ENCODE data around the gene CATSPERD.
"Not testable (repeated sequence)": the region's sequence is repeated elsewhere in the genome, so short reads cannot be mapped to it uniquely, and the experiment has no call there.

The CATSPERD gene

DNA sequence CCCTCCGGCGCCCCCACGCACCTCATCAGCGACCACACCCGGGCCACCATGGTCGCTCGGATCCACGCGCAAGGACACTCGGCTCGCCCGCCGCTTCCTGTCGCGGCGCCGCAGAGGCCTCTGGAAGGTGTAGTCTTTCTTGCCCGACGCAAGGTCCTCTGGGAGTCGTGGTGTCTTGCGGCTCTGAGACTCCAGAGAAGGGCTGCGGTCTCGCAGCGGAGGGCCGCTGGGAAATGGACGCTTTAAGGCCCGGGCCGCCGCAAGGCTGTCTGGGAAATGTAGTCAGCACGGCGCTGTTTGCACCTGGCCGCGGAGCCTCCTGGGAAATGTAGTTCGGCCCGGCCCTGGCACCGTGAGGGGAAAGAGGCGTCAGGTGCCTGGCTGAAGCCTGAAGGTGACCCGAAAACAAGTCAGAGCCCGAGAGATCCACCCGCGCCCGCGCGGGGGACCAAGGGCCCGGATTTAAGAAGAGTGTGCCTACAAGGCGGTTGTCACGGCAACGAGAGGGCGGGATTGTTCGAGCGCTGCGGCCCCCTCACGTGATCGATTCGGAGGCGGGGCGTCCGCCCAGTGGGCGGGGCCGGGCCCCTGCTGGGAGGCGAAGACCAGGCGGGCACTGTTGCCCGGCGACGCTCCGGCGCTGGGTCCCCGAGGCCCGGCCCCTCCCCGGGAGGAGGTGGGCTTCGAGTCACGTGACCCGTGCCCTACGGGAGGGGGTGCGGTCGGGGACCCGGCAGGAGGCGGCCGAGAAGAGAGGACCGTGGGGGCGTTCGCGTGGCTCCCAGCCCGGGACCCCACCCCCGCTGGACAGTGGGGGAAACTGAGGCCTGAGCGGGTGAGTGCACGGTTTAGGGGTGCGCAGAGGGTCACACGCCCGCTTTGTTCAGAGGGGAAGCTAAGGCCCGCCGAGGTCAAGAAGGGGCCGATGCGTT is 39.7 kb upstream of the CATSPERD start, which contains the start of the genes HSD11B1L and MICOS13:
Gene HSD11B1L, plus strand, starts transcription at position 591 of the 932 bp plus-strand sequence. CDS start 3,806 bp downstream, outside the sequence.
Gene MICOS13, minus strand, starts transcription at position 80 of the 932 bp plus-strand sequence. Its CDS starts 30 bp downstream, at position 50.
- peak within 1 kb of the TSS; percentile 90 for H3K27ac Mint-ChIP-seq

DNA sequence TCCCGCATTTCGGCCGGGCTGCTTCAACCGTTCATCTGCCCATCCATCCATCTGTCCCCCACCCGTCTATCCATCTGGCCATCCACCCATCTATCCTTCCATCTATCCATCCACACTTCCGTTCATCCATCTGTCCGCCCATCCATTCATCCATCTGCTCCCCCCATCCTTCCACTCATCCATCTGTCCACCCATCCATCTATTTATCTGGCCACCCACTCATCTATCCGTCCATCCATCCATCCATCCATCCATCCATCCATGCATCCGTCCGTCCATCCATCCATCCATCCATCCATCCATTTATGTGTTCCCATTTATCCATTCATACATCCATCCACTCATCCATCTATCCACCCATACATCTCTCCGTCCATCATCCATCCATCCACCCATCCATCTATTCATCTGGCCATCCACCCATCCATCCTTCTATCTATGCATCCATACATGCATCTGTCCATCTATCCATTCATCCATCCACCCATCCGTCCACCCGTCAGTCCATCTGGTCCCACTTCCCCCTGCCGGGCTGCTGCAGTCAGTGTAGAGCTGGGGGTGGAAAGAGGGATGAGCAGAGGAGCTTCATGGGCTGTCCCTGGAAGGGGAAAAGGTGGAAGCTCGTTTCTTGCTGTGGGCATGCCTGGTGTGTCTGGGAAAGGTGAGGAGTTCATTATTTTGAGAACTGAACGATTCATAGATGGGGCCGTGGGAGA is 38.9 kb upstream of the CATSPERD start:
- H3K27ac Mint-ChIP-seq = peak overlapping the region; percentile 70
- H3K4me1 Mint-ChIP-seq (ENCODE audit: low read depth) = peaks cover 19% of the 10 kb centered on the region
- H3K27me3 Mint-ChIP-seq (ENCODE audit: low read depth) = peaks cover 5% of the 10 kb centered on the region
- no peaks in the 10 kb centered on the region for H3K36me3 Mint-ChIP-seq (ENCODE audit: low read depth)
- H3K9me3 Mint-ChIP-seq = no peaks in the 10 kb centered on the region
- no peak for DNase-seq (ENCODE audit: low spot score)
- H3K4me3 Mint-ChIP-seq = peak overlapping the region; percentile 66

More for the DNA sequence above, 39.7 kb upstream of the CATSPERD start, which contains the start of the genes HSD11B1L and MICOS13:
- Mint-ChIP-seq H3K9me3 (no peaks in the 10 kb centered on the region), H3K36me3 (ENCODE audit: low read depth) (no peaks in the 10 kb centered on the region), H3K27me3 (ENCODE audit: low read depth) (peaks cover 5% of the 10 kb centered on the region), H3K4me3 (peak within 1 kb of the TSS; percentile 98), H3K4me1 (ENCODE audit: low read depth) (peaks cover 16% of the 10 kb centered on the region)
- DNase-seq (ENCODE audit: low spot score) = peak; percentile 98

DNA sequence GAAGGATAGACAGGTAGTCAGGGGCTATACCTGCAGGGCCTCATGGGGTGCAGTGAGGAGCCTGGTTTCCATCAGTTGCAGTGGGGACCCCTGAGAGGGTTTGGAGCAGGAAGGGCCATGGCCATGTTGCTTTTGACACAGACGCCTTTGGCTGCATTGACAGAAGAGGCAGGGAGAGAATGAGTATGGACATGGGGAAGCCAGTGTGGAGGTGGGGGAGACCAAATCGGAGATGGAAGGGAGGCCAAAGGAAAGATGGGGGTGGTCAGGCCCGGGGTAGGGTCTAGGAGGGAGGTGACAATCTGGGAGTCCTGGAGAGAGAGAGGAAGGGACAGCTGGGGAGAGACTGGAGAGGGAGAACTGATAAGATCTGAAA is 38.3 kb upstream of the CATSPERD start:
- Mint-ChIP-seq H3K4me3 (peak overlapping the region; percentile 66), H3K4me1 (ENCODE audit: low read depth) (peaks cover 20% of the 10 kb centered on the region), H3K9me3 (no peaks in the 10 kb centered on the region), H3K27me3 (ENCODE audit: low read depth) (peaks cover 5% of the 10 kb centered on the region), H3K27ac (peak overlapping the region; percentile 7), H3K36me3 (ENCODE audit: low read depth) (no peaks in the 10 kb centered on the region)
- no peak for DNase-seq (ENCODE audit: low spot score)

DNA sequence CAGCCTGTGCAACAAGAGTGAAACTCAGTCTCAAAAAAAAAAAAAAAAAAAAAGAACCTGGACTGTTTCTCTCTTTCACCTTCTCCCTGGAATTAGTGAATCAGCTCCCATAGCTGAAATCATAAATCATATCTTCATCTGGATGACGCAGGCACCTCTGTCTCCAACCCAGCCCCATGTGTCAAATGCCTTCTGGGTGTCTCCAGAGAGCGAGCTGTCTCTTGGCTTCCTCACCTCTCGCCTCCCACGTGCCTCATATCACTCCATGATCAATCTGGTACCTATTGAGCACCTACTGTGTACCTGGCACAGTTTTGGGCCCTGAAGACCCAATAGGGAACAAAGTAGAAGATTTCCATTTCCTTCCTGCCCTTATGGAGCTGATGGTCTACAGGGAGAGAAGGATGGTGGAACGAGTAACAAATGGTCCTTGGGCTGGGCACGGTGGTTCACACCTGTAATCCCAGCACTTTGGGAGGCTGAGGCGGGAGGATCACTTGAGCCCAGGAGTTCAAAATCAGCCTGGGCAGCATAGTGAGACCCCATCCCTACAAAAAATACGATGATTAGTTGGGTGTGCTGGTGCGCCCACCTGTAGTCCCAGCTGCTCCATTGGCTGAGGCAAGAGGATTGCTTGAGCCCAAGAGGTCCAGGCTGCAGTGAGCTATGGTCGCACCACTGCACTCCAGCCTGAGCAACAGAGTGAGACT is 37.1 kb upstream of the CATSPERD start:
- H3K4me1 Mint-ChIP-seq (ENCODE audit: low read depth) = peaks cover 20% of the 10 kb centered on the region
- H3K4me3 Mint-ChIP-seq = peak overlapping the region; percentile 16

DNA sequence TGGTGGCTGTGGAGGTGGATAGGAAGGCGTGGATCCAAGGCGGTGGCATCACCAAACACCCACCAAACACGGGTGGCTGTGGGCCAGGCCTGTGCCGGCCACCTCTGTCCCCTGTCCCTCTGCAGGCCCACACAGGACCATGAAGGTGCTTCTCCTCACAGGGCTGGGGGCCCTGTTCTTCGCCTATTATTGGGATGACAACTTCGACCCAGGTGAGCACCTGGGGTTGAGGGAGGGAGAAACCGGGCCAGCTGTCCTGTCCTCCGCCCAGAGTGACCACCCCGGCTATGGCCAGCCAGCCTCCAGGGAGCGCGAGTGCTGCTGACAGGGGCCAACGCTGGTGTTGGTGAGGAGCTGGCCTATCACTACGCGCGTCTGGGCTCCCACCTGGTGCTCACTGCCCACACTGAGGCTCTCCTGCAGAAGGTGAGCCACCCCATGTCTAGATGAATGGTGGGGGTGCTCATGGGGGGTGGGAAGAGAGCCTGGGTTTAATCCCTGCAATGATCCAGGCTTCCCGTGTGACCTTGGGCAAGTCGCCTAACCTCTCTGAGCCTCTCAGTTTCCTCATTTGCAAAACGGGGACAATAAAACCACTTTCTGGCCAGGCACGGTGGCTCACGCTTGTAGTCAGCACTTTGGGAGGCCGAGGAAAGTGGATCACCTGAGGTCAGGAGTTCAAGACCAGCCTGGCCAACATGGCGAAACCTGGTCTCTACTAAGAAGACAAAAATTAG is 35.6 kb upstream of the CATSPERD start:
- DNase-seq (ENCODE audit: low spot score) = no peak
- Mint-ChIP-seq H3K27ac (no peak overlapping the region), H3K9me3 (no peaks in the 10 kb centered on the region), H3K27me3 (ENCODE audit: low read depth) (peaks cover 5% of the 10 kb centered on the region), H3K36me3 (ENCODE audit: low read depth) (no peaks in the 10 kb centered on the region), H3K4me3 (no peak overlapping the region), H3K4me1 (ENCODE audit: low read depth) (peaks cover 18% of the 10 kb centered on the region)

More for the DNA sequence above, 37.1 kb upstream of the CATSPERD start:
- peaks cover 5% of the 10 kb centered on the region for H3K27me3 Mint-ChIP-seq (ENCODE audit: low read depth)
- H3K9me3 Mint-ChIP-seq = no peaks in the 10 kb centered on the region
- DNase-seq (ENCODE audit: low spot score) = no peak
- no peaks in the 10 kb centered on the region for H3K36me3 Mint-ChIP-seq (ENCODE audit: low read depth)
- H3K27ac Mint-ChIP-seq = no peak overlapping the region

DNA sequence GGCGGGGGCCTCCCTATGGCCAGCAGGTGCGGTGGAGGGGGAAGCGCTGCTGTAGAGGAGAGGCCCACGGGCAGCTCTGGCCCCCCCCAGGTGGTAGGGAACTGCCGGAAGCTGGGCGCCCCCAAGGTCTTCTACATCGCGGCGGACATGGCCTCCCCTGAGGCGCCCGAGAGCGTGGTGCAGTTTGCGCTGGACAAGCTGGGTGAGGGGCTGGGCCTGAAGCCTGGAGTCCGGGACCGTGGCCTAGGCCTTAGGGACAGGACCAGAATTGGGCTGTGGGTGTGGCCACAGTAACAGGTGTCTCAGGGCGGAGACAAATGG is 34.2 kb upstream of the CATSPERD start:
- Mint-ChIP-seq H3K9me3 (no peaks in the 10 kb centered on the region), H3K4me1 (ENCODE audit: low read depth) (peaks cover 20% of the 10 kb centered on the region), H3K36me3 (ENCODE audit: low read depth) (peaks cover 10% of the 10 kb centered on the region), H3K27me3 (ENCODE audit: low read depth) (peaks cover 3% of the 10 kb centered on the region), H3K27ac (peak overlapping the region; percentile 89), H3K4me3 (peak overlapping the region; percentile 86)
- DNase-seq (ENCODE audit: low spot score) = no peak

DNA sequence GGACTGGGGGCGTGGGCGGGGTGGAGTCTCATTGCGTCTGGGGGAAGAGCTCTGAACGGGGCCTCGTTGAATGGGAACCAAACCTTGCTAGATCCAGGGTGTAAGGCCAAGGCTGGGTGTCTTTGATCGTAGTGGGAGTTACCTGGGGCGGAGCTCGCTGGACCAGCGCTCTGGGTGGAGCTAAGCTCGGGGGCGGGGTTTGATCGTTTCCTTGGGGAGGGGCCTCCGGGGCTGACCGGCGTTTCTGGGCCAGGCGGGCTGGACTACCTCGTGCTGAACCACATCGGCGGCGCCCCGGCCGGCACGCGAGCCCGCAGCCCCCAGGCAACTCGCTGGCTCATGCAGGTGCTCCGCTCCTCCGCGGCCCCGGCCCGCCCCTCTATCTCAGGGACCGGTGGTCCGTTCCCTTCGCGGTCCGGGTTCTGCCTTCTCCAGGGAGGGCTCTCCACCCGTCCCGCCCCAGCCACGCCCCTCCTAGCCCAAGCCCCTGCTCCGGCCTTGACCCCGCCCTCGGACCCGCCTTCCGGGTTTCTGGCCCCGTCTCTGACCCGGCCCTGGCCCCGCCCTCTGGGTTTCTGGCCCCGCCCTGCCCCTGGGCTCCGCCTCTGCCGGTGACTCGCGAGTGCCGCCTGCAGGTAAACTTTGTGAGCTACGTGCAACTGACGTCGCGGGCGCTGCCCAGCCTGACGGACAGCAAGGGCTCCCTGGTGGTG is 33.6 kb upstream of the CATSPERD start:
- no peaks in the 10 kb centered on the region for H3K9me3 Mint-ChIP-seq
- peak overlapping the region; percentile 86 for H3K4me3 Mint-ChIP-seq
- DNase-seq (ENCODE audit: low spot score) = peak; percentile 98
- no peaks in the 10 kb centered on the region for H3K27me3 Mint-ChIP-seq (ENCODE audit: low read depth)
- H3K36me3 Mint-ChIP-seq (ENCODE audit: low read depth) = peaks cover 10% of the 10 kb centered on the region
- peaks cover 16% of the 10 kb centered on the region for H3K4me1 Mint-ChIP-seq (ENCODE audit: low read depth)
- H3K27ac Mint-ChIP-seq = peak overlapping the region; percentile 89

DNA sequence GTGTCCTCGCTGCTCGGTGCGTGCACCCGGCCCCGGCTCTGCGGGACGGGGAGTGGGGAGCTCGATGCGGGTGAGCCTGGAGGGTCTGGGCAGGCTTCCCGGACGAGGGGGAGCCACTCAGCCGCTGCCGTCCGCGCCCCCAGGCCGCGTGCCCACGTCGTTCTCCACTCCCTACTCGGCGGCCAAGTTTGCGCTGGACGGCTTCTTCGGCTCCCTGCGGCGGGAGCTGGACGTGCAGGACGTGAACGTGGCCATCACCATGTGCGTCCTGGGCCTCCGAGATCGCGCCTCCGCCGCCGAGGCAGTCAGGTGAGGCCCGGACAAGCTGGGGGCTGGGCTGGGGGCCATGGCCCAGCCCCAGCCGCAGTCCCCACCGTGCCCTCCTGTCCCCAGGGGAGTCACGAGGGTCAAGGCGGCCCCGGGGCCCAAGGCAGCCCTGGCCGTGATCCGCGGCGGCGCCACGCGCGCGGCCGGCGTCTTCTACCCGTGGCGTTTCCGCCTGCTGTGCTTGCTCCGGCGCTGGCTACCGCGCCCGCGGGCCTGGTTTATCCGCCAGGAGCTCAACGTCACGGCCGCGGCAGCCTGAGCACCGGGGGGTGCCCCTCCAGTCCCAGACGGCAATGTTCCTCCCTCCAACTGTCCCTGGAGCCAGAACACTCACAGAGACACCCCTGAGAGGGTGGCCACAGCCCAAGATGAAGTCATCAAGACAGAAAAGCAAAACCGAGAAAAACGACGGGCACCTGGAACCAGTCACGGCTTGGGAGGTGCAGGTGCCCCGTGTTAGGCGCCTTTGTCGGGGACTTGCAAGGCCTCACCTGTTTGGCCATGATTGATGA is 32.9 kb upstream of the CATSPERD start:
- H3K27ac Mint-ChIP-seq = no peak overlapping the region
- no peak for DNase-seq (ENCODE audit: low spot score)
- H3K27me3 Mint-ChIP-seq (ENCODE audit: low read depth) = no peaks in the 10 kb centered on the region
- H3K36me3 Mint-ChIP-seq (ENCODE audit: low read depth) = peaks cover 17% of the 10 kb centered on the region
- H3K4me3 Mint-ChIP-seq = peak overlapping the region; percentile 56
- H3K4me1 Mint-ChIP-seq (ENCODE audit: low read depth) = peaks cover 13% of the 10 kb centered on the region
- H3K9me3 Mint-ChIP-seq = no peaks in the 10 kb centered on the region

DNA sequence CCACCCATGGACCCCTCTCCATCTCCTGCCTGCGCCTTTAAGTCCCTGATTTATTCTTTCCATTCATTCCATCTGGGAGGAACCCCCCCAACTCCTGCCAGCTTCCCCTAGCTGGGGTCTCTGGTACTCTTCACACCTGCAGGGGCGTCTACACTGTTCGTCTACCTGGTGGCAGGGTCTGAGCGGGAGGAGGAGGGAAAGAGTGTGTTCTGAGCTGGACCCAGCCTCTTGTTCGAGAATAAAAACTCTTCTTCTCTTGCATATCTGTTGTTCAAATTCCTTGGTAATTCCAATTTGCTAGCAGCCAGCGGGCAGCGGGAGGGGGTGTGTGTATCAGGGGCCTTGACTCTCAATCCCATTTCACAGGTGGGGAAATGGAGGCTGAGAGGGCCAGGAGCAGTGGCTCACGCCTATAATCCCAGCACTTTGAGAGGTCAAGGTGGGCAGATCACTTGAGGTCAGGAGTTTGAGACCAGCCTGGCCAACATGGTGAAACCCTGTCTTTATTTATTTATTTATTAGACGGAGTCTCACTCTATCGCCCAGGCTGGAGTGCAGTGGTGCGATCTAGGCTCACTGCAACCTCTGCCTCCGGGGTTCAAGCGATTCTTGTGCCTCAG is 32.1 kb upstream of the CATSPERD start:
- not testable (repeated sequence) for H3K9me3 Mint-ChIP-seq; H3K27me3 Mint-ChIP-seq (ENCODE audit: low read depth); DNase-seq (ENCODE audit: low spot score)
- H3K27ac Mint-ChIP-seq = peak overlapping the region; percentile 3
- peaks cover 13% of the 10 kb centered on the region for H3K4me1 Mint-ChIP-seq (ENCODE audit: low read depth)
- peak overlapping the region; percentile 56 for H3K4me3 Mint-ChIP-seq
- peaks cover 23% of the 10 kb centered on the region for H3K36me3 Mint-ChIP-seq (ENCODE audit: low read depth)

DNA sequence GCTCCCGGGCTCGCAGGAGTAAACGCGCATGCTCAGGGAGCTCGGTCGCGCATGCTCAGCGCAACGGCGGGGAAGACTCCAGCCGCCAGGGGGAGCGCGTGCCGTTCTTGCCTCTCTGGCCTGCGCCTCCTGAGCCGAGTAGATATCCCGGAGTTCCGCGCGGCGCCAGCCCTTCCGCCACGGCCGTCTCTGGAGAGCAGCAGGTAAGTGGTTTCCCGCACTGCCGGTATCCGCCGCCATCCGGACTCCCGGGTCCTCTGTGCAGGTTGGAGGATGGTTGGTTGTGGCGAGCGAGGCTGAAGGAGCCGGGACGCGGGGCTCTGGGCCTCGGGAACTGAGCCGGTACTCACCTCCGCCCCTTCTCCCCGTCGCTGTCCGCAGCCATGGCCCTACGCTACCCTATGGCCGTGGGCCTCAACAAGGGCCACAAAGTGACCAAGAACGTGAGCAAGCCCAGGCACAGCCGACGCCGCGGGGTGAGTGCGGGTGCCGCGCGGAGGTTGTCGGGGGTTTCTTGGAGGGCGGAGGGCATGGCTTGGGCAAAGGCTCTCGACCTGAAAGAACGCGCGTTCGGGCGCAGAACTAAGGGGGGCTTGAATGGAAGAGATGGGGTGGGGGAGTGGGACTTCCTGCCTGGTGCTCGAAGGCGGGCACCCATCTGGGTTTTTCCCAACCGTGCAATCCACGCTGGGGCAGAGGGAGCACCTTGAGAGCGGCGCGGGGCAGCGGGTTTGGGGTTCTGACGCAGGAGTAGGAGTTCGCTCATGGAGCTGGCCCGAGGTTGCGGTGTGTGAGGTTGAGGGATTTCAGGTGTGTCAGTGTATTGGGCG is 30.1 kb upstream of the CATSPERD start, which contains the start of gene RPL36:
Gene RPL36, plus strand, starts transcription at position 171 of the 830 bp plus-strand sequence. Its CDS starts 213 bp downstream, at position 384.
- Mint-ChIP-seq H3K4me1 (ENCODE audit: low read depth) (peaks cover 13% of the 10 kb centered on the region), H3K27me3 (ENCODE audit: low read depth) (no peaks in the 10 kb centered on the region), H3K4me3 (peak within 1 kb of the TSS; percentile 99), H3K9me3 (no peaks in the 10 kb centered on the region), H3K36me3 (ENCODE audit: low read depth) (peaks cover 29% of the 10 kb centered on the region), H3K27ac (peak within 1 kb of the TSS; percentile 93)
- peak; percentile 98 for DNase-seq (ENCODE audit: low spot score)

All from T-helper 2 cell treated with Interferon-gamma antibody and Interleukin-4, amounts not matched to agents 5 μg/mL and 100 μg/mL, for 36 hours (primary cell).